Iris pigment epithelial cell (primary cell): ENCODE results near the gene KCNQ1.

ENCODE experiments used
- DNase-seq: peaks from one replicate; pipeline ENCODE4 v3.0.0-alpha.2; 2011; ENCODE audit warnings: low read depth

KCNQ1 gene

DNA sequence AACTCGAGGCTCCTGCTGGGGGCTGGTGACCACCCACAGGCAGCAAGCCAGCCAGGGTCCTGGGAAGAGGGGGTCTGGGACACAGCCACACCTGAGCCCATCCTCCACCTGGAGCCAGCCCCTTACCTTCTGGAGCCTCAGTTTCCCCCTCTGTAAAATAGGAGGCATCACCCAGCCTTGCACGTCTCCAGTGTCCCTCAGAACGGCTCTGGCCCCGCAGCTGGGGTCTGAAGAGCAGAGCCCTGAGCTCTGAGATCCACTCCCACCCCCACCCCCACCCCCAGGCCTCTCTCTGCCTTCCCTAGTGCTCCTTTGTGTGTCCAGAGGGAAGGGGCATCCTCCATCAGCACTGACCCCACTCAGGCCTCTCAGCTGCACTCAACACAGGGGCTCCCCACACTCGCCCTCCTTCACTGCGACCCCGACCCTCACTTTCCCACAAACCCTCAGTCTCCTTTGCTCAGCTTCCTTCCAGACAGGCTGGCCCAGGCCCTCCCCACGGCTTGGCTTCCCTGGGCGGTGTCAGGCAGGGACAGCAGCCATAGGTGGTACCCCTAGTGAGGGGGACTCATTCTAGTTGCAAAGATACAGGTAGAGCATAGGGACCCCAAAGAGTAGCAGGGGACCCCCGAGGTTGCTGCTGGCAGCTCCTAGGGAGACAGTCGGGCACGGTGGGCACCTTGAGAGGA lies 288.3 kb downstream of the KCNQ1 start:
- DNase-seq, result no peak

DNA sequence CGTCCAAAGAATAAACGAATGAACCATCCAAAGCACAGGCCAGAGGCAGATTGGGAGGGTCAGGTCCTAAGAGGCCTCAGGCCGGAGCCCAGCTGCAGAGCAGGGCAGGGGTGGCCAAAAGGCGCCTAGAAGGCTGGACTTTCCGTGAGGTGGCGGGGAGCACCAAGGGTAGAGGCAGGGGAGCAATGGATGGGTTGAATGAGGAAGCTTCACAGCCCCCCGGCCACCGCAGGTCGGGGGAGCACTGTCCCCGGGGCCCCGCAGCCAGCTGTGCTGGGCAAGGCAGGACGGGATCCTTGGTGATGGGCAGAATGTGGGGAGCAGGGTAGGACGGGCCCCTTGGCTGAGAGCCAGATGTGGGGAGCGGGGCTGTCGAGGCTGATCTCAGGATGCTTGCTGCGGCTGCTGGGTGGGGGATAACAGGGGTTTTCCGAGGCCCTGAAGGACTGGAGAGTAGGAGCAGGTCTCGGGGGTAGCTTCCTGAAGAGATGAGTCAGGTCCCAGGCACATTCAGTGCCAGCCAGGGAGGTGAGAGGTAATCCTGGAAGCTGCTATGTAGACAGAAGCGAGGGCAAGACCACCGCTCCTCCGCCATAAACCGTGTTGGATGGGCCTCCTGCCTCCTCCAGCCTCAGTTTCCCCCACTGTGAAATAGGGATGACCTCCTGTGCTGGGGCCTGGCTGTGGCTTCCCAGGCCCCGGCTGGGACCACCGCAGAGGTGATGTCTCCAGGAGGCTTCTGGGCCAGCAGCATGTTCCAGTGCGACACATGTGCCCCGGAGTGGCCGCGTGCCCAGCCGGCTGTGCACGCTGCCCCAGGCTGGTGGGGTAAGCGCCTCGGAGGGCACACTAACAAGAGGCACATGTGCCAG lies 289.6 kb downstream of the KCNQ1 start:
- DNase-seq, result peak; percentile 21

DNA sequence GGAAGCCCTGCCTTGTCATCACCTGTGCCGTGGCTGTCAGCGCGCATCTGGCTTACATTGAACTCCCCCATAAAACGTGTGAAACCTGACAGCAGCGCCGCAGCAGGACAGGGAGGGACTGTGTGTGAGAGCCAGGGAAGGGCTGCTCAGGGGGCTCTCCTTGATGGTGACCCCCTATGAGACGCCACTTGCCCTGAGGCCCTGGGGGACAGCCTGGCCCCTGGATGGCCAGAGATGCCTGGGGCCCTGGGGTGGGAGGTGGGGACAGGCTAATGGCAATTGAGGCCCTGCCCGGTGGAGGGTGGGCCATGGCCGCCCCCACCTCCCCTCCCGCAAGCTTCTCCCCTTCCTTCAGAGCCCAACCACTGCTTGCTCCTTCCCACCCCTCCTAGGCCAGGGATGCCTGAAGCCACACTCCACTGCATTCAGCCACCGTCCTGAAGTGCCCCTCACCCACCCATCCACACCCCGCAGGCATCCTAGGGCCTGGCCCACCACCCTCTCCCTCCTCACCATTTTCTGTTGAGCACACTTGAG lies 290.3 kb downstream of the KCNQ1 start:
- no peak for DNase-seq

DNA sequence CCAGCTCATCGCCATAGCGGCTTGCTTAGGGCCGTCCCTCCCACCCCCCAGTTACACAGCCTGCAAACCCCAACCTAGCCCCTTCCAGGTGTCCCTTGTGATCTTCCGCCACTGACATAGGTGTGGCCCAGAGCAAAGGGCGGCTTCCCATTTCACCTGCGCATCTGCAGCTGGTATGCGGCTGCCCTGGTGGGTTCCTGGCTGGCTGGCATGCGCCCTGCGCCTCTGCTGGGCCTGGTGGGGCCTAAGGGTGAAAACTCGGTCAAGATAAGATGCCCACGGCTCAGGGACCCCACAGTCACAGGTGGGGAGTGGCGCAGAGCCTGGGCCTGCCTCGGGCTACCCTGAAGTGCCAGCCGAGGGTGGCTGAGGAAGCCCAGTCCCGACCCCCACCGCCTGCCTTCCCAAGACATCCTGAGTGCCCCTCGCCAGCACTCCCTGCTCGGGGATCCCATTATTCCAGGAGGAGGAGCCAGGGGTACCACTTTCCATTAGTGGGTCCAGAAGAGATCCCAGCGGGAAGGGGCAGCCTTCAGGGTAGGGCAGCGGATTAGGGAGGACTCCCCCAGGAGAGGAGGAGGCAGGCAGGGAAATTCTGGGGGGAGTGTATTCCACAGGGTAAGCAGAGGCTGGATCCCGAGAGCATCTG lies 291.9 kb downstream of the KCNQ1 start:
- DNase-seq, result no peak

DNA sequence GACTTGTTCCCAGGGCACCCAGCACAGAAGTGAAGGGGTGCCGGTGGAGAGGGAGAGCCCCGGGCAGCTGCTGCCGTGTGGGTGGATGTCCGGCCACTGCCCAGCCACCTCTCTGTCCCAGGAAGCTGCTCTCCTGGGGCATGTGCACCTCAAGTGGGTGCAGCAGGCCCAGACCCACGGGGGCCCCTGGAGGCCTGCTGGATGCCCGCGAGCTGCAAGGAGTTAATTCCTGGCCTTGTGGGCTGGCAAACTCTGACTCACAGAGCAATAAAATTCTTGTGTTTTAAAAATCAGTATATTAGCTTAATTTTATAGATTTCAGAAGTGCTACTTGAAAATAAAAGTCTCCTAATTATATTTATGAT lies 292.4 kb downstream of the KCNQ1 start:
- DNase-seq, result no peak

DNA sequence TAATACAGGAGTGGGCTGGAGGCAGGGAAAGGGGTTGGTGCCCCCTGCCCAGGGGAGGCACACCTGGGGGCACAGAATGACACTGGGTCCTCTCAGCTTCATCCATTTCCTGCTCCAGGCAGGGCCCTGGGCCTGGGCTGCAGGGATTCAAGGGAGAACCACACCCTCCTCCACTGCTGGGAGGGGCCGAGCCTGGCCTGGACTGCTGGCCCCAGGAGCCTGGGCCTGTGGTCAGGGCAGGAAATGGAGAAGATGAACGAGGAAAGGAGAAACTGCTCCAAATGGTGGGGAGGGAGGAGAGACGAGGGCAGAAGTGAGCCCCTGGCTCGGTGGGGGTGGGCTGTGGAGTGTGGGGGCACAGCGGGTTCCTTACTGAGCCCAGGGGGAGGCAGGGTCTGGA lies 293.1 kb downstream of the KCNQ1 start:
- peak; percentile 12 for DNase-seq

DNA sequence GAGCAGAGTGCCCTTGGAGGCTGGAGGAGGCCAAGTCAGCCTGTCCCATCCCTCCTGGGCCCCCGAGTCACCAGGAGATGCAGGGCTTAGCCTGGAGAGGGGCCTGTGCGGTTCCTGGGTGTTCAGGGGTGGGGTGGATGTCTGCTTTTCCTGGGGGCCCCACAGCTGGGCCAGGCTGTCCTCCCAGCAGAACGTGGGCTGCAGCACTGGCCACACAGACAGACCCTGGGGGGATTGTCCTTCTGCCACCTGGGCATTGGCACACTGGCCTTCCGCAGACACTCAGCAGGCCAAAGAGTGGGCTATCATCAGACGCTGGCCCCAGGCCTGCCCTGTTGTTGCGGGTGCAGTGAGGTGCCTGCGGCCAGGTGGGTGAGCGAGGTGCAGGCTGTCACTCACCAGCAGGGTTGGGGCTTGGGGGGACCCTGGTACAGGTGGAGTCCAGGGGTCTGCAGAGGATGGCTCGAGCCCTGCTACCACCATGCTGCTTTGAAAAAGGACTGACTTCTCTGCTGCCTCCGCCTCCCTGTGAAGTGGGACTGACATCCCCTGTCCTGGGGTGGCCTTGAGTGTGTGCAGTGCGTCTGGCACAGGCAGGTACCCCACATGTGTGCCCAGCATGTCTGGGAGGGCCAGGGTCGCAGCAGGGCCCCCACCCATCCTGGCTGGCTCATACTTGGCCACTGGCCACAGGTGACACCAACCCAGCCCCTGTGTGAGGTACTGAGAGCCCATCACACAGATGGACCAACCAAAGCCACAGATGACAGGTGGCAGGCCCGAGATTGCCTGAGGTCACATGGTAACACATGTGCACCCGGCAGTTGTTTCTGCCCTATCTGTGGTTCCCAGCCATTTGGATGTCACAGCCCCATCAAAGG lies 294.0 kb downstream of the KCNQ1 start:
- no peak for DNase-seq

DNA sequence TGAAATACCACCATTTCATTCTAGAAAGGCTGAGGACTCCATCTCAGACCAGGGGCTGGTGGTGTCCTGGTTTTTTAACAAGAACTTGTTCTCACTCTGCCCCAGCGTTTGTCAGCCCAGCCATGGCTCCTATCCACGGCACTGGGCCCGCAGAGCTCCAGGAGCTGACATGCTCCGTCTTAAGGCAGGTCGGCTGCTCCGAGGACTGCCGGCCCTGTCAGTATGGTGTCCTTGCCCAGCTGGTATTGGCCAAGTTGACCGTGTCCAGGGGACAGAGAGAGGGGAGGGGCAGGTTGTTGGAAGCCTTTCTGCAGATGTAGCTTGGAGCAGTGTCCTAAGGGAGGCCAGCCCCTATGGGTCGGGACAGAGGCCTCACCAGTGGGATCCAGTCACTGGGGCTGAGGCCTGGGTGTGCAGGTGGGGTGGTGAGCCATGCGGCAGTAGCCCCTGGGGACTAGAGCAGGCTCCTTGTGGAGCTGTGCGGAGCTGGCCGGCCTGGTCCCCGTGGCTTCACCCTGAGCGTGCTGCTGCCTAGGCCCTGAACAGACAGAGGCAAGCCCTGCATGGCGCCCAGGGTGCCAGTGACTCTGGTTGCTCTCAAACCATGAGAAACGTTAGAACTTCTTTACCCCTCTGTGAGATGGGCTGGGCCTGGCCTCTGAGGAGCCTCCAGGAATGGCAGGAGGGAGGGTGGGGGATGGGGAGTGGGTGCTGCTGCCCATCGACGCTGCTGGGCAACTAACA lies 294.9 kb downstream of the KCNQ1 start:
- DNase-seq, result no peak

DNA sequence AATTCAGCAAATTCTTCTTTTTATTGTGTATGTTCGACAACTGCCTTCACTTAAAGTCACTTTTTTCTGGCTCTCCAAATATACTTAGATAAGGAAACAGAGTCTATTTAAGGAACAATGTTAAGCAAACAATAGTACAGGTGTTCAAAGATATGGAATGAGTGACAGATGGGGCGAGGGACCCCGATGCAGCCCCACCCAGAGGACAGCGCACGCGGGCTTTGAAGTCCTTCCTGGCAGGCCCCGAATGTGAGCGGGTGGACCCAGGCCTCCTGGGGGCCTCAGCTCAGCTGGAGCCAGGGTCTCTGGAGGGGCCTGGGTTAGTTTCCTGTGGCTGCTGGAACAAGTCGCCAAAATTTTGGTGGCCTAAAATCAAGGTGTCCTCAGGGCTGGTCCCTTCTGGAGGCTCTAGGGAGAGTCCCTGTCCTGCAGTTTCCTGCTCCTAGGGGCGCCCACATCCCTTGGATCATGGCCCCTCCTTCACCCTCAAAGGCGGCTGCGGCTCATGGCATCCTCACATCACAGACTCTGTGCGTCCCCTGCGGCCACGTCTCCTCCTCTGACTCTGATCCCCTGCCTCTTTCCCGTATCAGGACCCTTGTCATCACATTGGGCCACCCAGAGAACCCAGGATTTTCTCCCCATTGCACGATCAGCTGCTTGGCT lies 295.6 kb downstream of the KCNQ1 start:
- no peak for DNase-seq

DNA sequence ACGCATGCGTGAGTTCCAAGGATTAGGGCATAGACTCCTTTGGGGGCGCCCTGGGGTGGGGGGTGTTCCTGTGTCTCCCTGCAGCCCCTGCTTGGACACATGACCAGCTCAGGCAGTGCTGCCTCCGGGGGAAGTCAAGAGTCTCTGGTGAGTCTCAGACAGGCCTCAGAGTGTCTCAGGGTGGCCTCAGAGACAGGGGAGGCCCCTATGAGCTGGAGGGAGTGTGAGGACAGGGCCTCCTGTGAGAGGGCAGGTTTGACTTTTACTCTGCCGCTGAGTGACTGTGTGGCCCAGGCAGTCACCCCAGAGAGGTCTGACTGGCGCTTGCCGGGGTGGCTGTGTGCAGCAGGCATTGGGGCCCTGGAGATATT lies 296.2 kb downstream of the KCNQ1 start:
- DNase-seq, result no peak

DNA sequence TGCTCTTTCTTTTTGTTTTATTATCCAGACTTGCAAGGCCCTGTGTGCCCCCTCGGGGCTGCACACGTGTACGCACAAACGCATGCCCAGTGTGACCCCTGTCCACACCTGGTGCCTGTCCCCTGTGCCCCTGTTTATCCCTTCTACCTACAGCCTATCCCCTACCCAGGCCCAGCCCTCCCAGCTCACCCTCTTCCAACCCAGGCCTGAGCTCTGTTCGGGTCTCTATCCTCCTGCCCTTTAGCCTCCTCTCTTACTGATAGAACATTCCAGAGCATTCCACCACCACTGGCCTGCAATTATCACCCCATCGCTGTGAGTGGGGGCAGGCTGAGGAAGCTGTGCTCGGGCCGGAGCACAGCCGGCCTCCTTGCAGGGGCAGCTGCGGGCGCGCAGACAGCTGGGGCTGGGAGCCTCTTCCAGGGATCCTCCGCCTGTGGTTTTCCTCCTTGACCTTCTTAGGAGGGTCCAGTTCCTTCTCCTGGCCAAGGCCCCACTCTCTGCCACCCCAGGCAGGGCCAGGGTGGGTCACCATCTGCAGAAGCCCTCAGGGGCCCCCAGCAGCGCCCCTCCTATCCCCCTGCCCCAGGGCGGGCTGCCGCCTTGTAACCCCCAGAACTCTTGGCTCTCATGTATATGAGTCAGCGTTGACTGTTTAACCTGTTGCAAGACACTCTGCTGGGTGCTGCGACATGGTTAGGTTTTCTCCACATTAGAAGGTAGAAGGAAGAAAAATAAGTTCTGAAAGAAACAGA lies 296.7 kb downstream of the KCNQ1 start:
- DNase-seq, result peak; percentile 84

DNA sequence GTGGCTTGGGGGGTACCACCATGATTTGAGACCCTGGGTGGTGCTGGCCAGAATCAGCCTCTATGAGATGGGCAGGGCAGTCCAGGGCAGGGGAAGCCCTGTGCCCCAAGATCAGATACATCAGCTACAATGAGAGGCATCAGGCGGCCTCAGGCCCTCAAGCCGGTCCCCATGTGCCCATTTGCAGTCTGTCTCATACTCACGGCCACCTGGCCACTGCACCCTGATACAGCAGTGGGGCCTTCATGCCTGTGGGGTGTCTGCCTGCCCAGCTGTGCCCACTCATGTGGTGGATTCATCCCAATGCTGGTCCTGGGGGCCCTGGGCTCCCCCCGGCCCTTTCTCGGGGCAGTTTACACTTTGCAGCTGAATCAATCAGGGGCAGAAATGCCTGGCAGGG lies 297.4 kb downstream of the KCNQ1 start:
- no peak for DNase-seq

DNA sequence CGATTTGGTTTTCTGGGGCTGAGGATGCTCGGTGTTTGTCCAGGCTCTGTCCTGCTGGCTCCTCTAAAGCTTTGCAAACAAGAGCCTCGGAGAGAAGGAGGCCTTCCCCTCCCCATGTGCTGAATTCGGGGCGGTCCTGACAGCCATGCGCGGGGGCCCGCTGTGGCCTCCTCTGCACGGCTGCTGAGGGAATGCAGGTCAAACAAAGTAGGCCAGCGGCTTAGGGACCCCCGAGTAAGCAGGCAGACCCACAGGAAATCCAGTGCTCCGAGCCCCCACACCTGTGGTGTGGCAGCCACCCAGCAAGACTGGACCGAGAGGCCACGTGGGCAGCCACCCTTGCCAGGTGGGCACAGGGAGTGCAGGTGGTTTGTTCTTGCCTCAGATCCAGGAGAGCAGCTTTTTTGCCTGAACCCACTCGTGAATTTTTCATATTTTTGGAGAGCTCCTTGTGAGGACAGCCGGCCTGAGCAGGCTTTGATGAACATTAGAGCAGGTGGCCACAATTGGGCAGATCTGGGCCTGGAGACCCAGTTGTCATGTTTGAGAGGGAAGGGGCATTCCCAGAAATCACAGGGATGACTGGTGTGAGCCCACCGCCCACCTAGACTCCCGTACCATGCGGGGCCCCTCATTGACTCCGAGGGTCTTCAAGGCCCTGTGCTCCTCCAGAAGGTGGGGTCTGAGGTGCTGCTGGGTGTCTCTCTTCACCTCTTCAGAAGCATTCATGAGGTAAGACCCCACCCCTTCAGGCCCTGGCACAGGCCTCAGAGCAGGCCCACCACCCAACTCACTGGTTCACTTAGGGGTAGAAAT lies 298.0 kb downstream of the KCNQ1 start:
- no peak for DNase-seq

DNA sequence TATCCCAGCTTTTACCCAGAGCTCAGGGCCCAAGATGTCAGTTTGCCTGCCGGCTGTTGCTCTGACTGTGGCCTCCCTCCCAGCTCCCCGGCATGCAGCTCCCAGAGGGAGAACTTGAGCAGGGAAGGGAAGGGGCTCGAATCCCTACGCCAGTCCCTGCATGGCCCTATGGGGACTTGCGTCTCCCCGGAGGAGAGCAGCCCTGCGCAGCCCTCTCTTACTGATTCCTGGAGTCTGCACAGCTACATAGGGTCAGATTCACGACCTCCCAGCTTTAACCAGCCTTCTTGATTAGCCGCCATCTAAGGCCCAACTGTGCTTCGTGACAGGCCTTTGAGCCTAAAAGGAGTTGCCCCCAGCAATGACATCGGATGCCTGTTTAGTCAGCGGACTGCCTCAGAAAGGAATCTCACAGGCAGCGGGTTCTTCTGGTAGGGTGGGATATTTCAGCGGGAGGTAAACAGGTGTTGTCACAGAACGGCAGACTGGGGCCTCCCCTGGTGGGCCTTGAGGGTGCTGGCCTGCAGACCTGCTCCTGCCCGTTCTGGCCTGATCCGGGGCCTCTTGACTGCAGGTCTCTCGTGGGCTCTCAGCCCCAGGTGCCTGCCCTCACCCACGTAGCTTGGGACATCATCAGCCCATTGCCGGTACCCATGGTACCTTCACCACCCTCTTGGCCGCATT lies 298.8 kb downstream of the KCNQ1 start:
- DNase-seq, result no peak

DNA sequence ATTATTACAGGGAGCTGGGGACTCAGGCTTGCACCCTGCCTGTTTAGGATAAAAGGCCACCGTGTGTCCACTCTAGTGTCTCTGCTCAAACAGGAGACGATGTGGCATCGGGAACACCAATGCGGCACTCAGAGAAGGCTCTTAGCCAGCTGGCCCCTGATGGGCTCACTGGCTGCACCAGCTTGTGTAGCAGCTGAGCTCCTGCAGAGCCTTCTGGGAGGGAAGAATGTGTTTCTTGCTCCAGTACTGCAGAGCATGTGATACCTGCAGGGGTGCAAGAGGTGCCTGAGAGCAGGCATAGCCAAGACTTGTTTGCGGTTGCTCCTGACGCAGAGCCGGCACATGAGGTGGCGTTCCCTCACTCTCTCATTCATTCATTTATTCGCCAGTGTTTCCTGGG lies 299.4 kb downstream of the KCNQ1 start:
- DNase-seq, result no peak

DNA sequence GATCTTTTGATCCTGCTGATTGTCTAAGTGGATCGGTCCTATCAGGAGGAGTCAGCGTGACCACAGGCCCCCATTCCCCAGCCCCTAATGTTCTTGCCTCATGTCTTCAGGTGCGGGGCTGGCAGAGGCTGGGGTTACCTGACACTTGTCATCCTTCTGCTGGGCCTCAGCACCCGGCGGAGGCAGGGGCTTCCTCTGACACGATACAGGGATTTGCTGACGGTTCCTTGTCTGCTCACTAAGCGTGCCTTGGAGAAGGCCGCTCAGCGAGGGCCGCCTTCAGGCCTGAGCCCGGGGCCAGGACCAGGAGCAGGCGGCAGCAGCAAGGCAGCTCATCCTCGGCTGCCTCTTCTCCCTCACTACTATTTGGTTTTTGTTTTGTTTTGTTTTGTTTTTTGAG lies 300.7 kb downstream of the KCNQ1 start:
- DNase-seq, result no peak

DNA sequence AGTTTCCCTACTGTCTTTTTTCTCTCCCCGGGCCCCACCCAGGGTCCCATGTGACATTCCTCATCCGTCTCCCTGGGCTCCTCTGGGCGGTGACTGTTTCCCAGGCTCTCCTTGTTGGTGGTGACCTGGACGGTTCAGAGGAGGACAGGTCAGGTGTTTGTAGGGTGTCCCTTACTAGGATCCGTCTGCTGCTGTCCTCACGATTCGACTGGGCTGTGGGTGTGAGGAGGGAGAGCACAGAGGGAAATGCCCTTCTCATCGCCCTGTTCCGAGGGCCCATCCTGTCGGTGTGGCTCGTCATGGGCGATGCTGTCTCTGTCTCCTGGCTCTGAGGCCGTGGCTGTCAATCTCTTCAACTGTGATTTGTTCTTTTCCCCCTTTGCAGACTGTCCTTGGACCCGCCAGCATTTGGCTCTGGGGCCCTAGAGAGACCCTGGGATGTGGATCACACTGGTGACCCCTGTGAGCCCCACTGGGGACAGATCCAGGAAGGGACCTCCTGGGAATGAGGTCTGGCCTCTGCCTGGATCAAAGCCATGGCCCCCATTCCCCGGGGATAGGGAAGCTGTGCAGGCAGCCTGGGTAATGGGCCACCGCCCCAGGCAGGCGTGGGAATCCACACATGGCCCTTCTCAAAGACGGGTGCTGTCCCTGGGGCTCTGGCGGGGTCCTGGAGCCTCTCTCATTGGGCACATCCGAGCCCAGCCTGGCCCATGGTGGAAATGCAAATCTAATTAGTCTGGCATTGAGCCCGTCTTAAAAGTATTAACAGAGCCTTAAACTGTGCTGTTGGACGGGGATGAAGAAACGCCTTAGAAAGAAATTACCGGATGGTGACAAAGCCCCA lies 301.8 kb downstream of the KCNQ1 start:
- no peak for DNase-seq
